Breast epithelium (tissue), 3 donors: ENCODE data around the gene GLIS1.

ENCODE experiments used
- CTCF ChIP-seq, 3 donors: fragments of 450-650 bp; IDR thresholded peaks; one replicate each; pipeline ENCODE4 v1.5.1; 2016 to 2017; ENCODE audit warnings: antibody characterized with exemption in 3 of 3, mild to moderate bottlenecking in 3 of 3, moderate library complexity in 3 of 3
- POLR2A ChIP-seq: fragments of 450-650 bp; IDR thresholded peaks from one replicate; pipeline ENCODE4 v1.6.1; 2016; ENCODE audit warnings: antibody characterized with exemption, mild to moderate bottlenecking, moderate library complexity
- POLR2AphosphoS5 ChIP-seq, 3 donors: sonication (generic); formaldehyde crosslinking; IDR thresholded peaks; one replicate each; pipeline ENCODE4 v1.6.1; 2017; ENCODE audit warnings: antibody characterized with exemption in 3 of 3

DNA sequence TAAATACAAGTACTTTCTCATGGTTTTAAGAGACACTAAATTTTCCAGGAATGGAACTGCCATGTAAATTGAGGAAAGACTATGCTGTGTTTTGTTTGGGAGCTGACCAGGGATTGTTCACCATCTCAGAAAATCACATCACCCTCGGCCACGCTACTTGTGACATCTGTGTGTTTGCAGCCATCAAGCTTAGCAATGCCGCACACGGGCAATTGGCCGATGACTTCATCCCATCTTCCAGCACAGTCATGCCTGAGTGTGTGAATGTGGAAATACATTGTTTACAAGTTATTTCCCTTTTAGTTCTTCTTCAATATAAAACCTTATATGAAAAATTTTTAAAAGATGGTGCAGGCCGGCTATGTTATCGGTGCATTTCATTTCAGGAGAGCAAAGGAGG is 121.6 kb downstream of the GLIS1 start:
- TF ChIP-seq CTCF (IDR thresholded peaks at IDR 0.05) = no peak
- no peak for TF ChIP-seq POLR2A
- TF ChIP-seq POLR2AphosphoS5 (IDR thresholded peaks at IDR 0.05) = no peak
